Prostate gland (tissue), 2 donors: Measurements from ENCODE around the gene EPS15. TPM values are rescaled to one million over a fixed set of nuclear protein-coding genes. Genes with fewer than 3 reads are reported as not detected.
"Not testable (repeated sequence)": the region's sequence is repeated elsewhere in the genome, so short reads cannot be mapped to it uniquely, and the experiment has no call there.

Experiments used
- DNase-seq: peaks from one replicate; pipeline ENCODE4 v3.0.0-alpha.2; 2019; ENCODE audit warnings: low spot score
- H3K27ac ChIP-seq, 2 donors: fragments of 200-600 bp; sonication (generic); 2 replicates each; pipeline ENCODE4 v1.5.1; 2017 to 2019
- H3K27me3 ChIP-seq: fragments of 200-600 bp; sonication (generic); replicated peaks from 2 replicates; pipeline ENCODE4 v1.5.1; 2019; ENCODE audit not compliant: insufficient read depth
- H3K36me3 ChIP-seq, 2 donors: fragments of 200-600 bp; sonication (generic); 1 replicate in 1 of 2; 2 replicates in 1 of 2; pipeline versions ENCODE4 v1.5.1 to v1.8.1; 2017 to 2019
- H3K4me1 ChIP-seq: fragments of 200-600 bp; sonication (generic); replicated peaks from 2 replicates; pipeline ENCODE4 v1.5.1; 2019
- H3K4me3 ChIP-seq, 2 donors: fragments of 200-600 bp; sonication (generic); 2 replicates each; pipeline ENCODE4 v1.5.1; 2017 to 2019
- H3K9me3 ChIP-seq: fragments of 200-600 bp; sonication (generic); 2 replicates; pipeline ENCODE4 v1.5.1; 2017
- CTCF ChIP-seq, 4 experiments: fragments of 200-600 bp in 2 of 4; fragments of 450-650 bp in 2 of 4; sonication (generic) in 2 of 4; IDR thresholded peaks; 1 replicate in 3 of 4; 2 replicates in 1 of 4; pipeline ENCODE4 v1.5.1; 2016 to 2019; ENCODE audit warnings: antibody characterized with exemption in 4 of 4, mild to moderate bottlenecking in 2 of 4, moderate library complexity in 2 of 4
- POLR2A ChIP-seq: fragments of 450-650 bp; IDR thresholded peaks from one replicate; pipeline ENCODE4 v1.6.1; 2016; ENCODE audit warnings: antibody characterized with exemption, mild to moderate bottlenecking
- POLR2AphosphoS5 ChIP-seq: sonication (generic); formaldehyde crosslinking; IDR thresholded peaks from one replicate; pipeline ENCODE4 v1.6.1; 2017; ENCODE audit warnings: antibody characterized with exemption
- WGBS: methylation state at CpG from one replicate; pipeline ENCODE4 v1.1.5; 2018; 5-methylcytosine and 5-hydroxymethylcytosine counted together
- intact Hi-C: fragments of 100-400 bp; cut with DNase I; formaldehyde crosslinking; loops from one replicate; pipeline ENCODE4 v1.14.2; 2022
- total RNA-seq, 2 donors: library from RNA; depleted of rRNA; stranded (reverse); fragments of >200 nt; gene quantifications; one replicate each; pipeline ENCODE4 v1.1.0, GENCODE V29; 2016

The EPS15 gene
- total RNA-seq, 2 donors from 2014 or later, result 62.4 to 70.4 TPM

GRCh38 chr1:51417496-51418383 lies 101.3 kb downstream of the EPS15 start:
- intact Hi-C loops, result no loop called here
- no peak for DNase-seq
- no peaks in the 10 kb centered on the region for H3K36me3 ChIP-seq
- 88% methylated on average over 5 of the region's 5 CpGs for WGBS
- no peaks in the 10 kb centered on the region for H3K4me1 ChIP-seq
- H3K9me3 ChIP-seq, result no peaks in the 10 kb centered on the region
- H3K27me3 ChIP-seq, result no peaks in the 10 kb centered on the region
- TF ChIP-seq POLR2A (no peak), CTCF (IDR thresholded peaks at IDR 0.05) (no peak), POLR2AphosphoS5 (no peak)
- H3K27ac ChIP-seq, result no peak overlapping the region
- H3K4me3 ChIP-seq, result no peak overlapping the region

- Histone ChIP-seq H3K9me3 (no peaks in the 10 kb centered on the region), H3K27me3 (no peaks in the 10 kb centered on the region), H3K4me3 (no peak overlapping the region), H3K36me3 (no peaks in the 10 kb centered on the region), H3K27ac (no peak overlapping the region), H3K4me1 (no peaks in the 10 kb centered on the region)
- no peak for TF ChIP-seq POLR2A
- no peak for TF ChIP-seq CTCF (IDR thresholded peaks at IDR 0.05)
- no peak for TF ChIP-seq POLR2AphosphoS5
- DNase-seq, result no peak
- intact Hi-C loops, result no loop called here
Measured at GRCh38 chr1:51416910-51417309, 102.2 kb downstream of the EPS15 start.

- no peak for DNase-seq
- Histone ChIP-seq H3K27ac (no peak overlapping the region), H3K9me3 (no peaks in the 10 kb centered on the region), H3K27me3 (no peaks in the 10 kb centered on the region), H3K4me1 (no peaks in the 10 kb centered on the region), H3K4me3 (no peak overlapping the region), H3K36me3 (no peaks in the 10 kb centered on the region)
- intact Hi-C loops, result no loop called here
- 77% methylated on average over 2 of the region's 2 CpGs for WGBS
- TF ChIP-seq CTCF (IDR thresholded peaks at IDR 0.05) (no peak), POLR2A (no peak), POLR2AphosphoS5 (no peak)
Measured at GRCh38 chr1:51415963-51416362, 103.1 kb downstream of the EPS15 start.

GRCh38 chr1:51414811-51415210 lies 104.3 kb downstream of the EPS15 start:
- no peak for TF ChIP-seq POLR2AphosphoS5
- no peak for TF ChIP-seq CTCF (IDR thresholded peaks at IDR 0.05)
- no peak for TF ChIP-seq POLR2A
- H3K36me3 ChIP-seq, result no peaks in the 10 kb centered on the region
- no peak overlapping the region for H3K27ac ChIP-seq
- intact Hi-C loops, result no loop called here
- no peaks in the 10 kb centered on the region for H3K4me1 ChIP-seq
- H3K9me3 ChIP-seq, result no peaks in the 10 kb centered on the region
- DNase-seq, result no peak
- H3K27me3 ChIP-seq, result no peaks in the 10 kb centered on the region
- no peak overlapping the region for H3K4me3 ChIP-seq

GRCh38 chr1:51411820-51412219 lies 107.2 kb downstream of the EPS15 start:
- DNase-seq, H3K4me3 ChIP-seq, H3K27me3 ChIP-seq, intact Hi-C loops, H3K27ac ChIP-seq, H3K4me1 ChIP-seq, H3K9me3 ChIP-seq, H3K36me3 ChIP-seq: not testable (repeated sequence)
- WGBS, result 95% methylated on average over 5 of the region's 5 CpGs
